HepG2 (cell line): Measurements from ENCODE around the gene BATF2. TPM values are rescaled to one million over a fixed set of nuclear protein-coding genes. Genes with fewer than 3 reads are reported as not detected.
A peak's percentile ranks its signal among the peaks of the same experiment; 100 is the strongest.

ENCODE experiments used
- ATAC-seq: fragments of 200-7000 bp; cut with Tn5 transposase; 3 replicates; pipeline ENCODE4 v1.9.1; 2020; ENCODE audit warnings: mild to moderate bottlenecking, moderate library complexity
- BruUV-seq: library from RNA; stranded (reverse); fragments of 400-500 nt; replicated peaks from 2 replicates; lab custom pipeline; 2021; lab: Mats Ljungman, UMichigan
- CTCF ChIA-PET: fragments of 300-600 bp; formaldehyde crosslinking; extraction: SDS; loops from one replicate; lab custom pipeline; 2021; ENCODE audit warnings: low total read pairs, inconsistent platforms, low intra/inter-chr PET ratio; lab: Yijun Ruan, JAX
- POLR2A ChIA-PET: fragments of 350-600 bp; sonication (Branson Sonifier 250); formaldehyde crosslinking; loops from one replicate; lab custom pipeline; 2020; ENCODE audit warnings: antibody characterized with exemption, inconsistent platforms; lab: Yijun Ruan, JAX
- DNase-seq: peaks from one replicate; pipeline ENCODE4 v3.0.0-alpha.2; 2015; ENCODE audit warnings: low spot score
- FAIRE-seq: peaks from 3 replicates; lab custom pipeline; 2011; peaks lifted over from hg19 to GRCh38; lab: Jason Lieb, UNC
- H2AFZ ChIP-seq: one replicate; pipeline ENCODE4 v1.6.1; 2011; ENCODE audit warnings: low read length, inconsistent platforms
- H3K27ac ChIP-seq: fragments of 300-600 bp; 3 replicates; pipeline ENCODE4 v1.8.0; 2011; ENCODE audit warnings: mixed run types, mild to moderate bottlenecking, mixed read lengths, low read length, inconsistent platforms; ENCODE audit not compliant: insufficient read depth; ENCODE audit errors: extremely low read length
- H3K27me3 ChIP-seq, 2 experiments: fragments of 200-600 bp in 1 of 2; 2 replicates in 1 of 2; 3 replicates in 1 of 2; pipeline versions ENCODE4 v1.6.0 to v1.8.0; 2011; ENCODE audit warnings: low read length in 2 of 2, mild to moderate bottlenecking in 2 of 2, moderate library complexity in 2 of 2, inconsistent platforms in 1 of 2; ENCODE audit not compliant: insufficient read depth in 2 of 2, control insufficient read depth in 1 of 2
- H3K36me3 ChIP-seq, 2 experiments: fragments of 200-600 bp in 1 of 2; replicated peaks in 1 of 2; 2 replicates in 1 of 2; 3 replicates in 1 of 2; pipeline versions ENCODE4 v1.5.1 to v1.8.0; 2011; ENCODE audit warnings: low read length in 2 of 2, inconsistent platforms in 1 of 2; ENCODE audit not compliant: insufficient read depth in 2 of 2, control insufficient read depth in 1 of 2
- H3K4me1 ChIP-seq: 2 replicates; pipeline ENCODE4 v1.5.1; 2012; ENCODE audit warnings: low read length, inconsistent platforms; ENCODE audit not compliant: insufficient read depth
- H3K4me2 ChIP-seq: 2 replicates; pipeline ENCODE4 v1.6.0; 2011; ENCODE audit warnings: low read depth, low read length, inconsistent platforms
- H3K4me3 ChIP-seq, 3 experiments: fragments of 200-600 bp in 1 of 3; sonication (generic), shearing (Covaris generic) in 1 of 3; replicated peaks in 1 of 3; 2 replicates each; pipeline ENCODE4 v1.5.1; 2011 to 2016; ENCODE audit warnings: low read length in 3 of 3, inconsistent platforms in 2 of 3, low read depth in 2 of 3, mild to moderate bottlenecking in 2 of 3, control low read depth in 1 of 3, mixed read lengths in 1 of 3; ENCODE audit not compliant: insufficient read depth in 1 of 3
- H3K79me2 ChIP-seq: one replicate; pipeline ENCODE4 v1.6.1; 2011; ENCODE audit warnings: low read length, inconsistent platforms; ENCODE audit not compliant: insufficient read depth
- H3K9ac ChIP-seq: 2 replicates; pipeline ENCODE4 v1.6.0; 2011; ENCODE audit warnings: mild to moderate bottlenecking, low read depth, low read length, inconsistent platforms; ENCODE audit not compliant: insufficient read depth
- H3K9me3 ChIP-seq: 2 replicates; pipeline ENCODE4 v1.5.1; 2012; ENCODE audit warnings: mild to moderate bottlenecking, low read length
- H4K20me1 ChIP-seq: 2 replicates; pipeline ENCODE4 v1.6.0; 2011; ENCODE audit warnings: inconsistent platforms, mild to moderate bottlenecking, low read length, moderate library complexity; ENCODE audit not compliant: insufficient read depth
- GATAD2A ChIP-seq: IDR thresholded peaks from 2 replicates; pipeline ENCODE4 v1.6.1; 2016
- IKZF1 ChIP-seq: fragments of 450-650 bp; IDR thresholded peaks from 2 replicates; pipeline ENCODE4 v1.7.1; 2016
- NR1H2 ChIP-seq: sonication (generic); formaldehyde crosslinking; IDR thresholded peaks from 2 replicates; pipeline ENCODE4 v1.8.1; 2022; ENCODE audit warnings: low read depth, missing genetic modification reagents, borderline replicate concordance
- POLR2A ChIP-seq, 2 experiments: IDR thresholded peaks; 2 replicates each; pipeline ENCODE4 v1.6.1; 2011; ENCODE audit warnings: low read depth in 2 of 2, low read length in 2 of 2, mild to moderate bottlenecking in 1 of 2, moderate library complexity in 1 of 2; ENCODE audit not compliant: insufficient read depth in 1 of 2
- ZFX ChIP-seq: sonication (generic); formaldehyde crosslinking; IDR thresholded peaks from 2 replicates; pipeline ENCODE4 v1.4.0; 2020; ENCODE audit warnings: mild to moderate bottlenecking, low read depth, missing genetic modification reagents, moderate library complexity
- ZNF292 ChIP-seq: sonication (generic); formaldehyde crosslinking; IDR thresholded peaks from 2 replicates; pipeline ENCODE4 v1.8.1; 2022; ENCODE audit warnings: mild to moderate bottlenecking, low read depth, missing genetic modification reagents, borderline replicate concordance
- ZNF556 ChIP-seq: sonication (generic); formaldehyde crosslinking; IDR thresholded peaks from 2 replicates; pipeline ENCODE4 v1.4.0; 2020; ENCODE audit warnings: mild to moderate bottlenecking, missing genetic modification reagents, borderline replicate concordance
- WGBS: methylation state at CpG from one replicate; pipeline ENCODE4 v1.1.6; 2017; ENCODE audit warnings: low lambda C conversion rate; 5-methylcytosine and 5-hydroxymethylcytosine counted together
- in situ Hi-C: cut with HindIII; loops from 2 replicates; pipeline ENCODE4 v1.10.0; 2017; ENCODE audit warnings: low pct_unique_long_range_greater_than_20kb; ENCODE audit not compliant: extremely low pct_ligation_motif_present
- intact Hi-C: fragments of 100-400 bp; cut with micrococcal nuclease; formaldehyde crosslinking; loops from one replicate; pipeline ENCODE4 v1.10.0; 2022; ENCODE audit not compliant: unreplicated experiment
- polyA plus RNA-seq, 8 experiments: library from polyadenylated mRNA; depleted of rRNA in 3 of 8; stranded (reverse) in 7 of 8; unstranded in 1 of 8; fragments of >200 nt; fragmentation: Illumina TruSeq in 4 of 8; extraction: Trizol in 4 of 8; gene quantifications; 2 replicates each; pipeline versions ENCODE4 v1.2.1 to v1.2.3, GENCODE V29; 2011 to 2016; ENCODE audit warnings: low read depth in 4 of 8, missing spikeins in 1 of 8, mixed read lengths in 1 of 8; ENCODE audit not compliant: insufficient read depth in 1 of 8
- total RNA-seq, 5 experiments: library from RNA; depleted of rRNA; stranded (reverse); fragments of >200 nt; fragmentation: Illumina TruSeq; extraction: Trizol; gene quantifications; 2 replicates each; pipeline ENCODE4 v1.2.3, GENCODE V29; 2016; ENCODE audit warnings: low read depth in 1 of 5
- TF ChIP-seq, protein P1 (sequence below): sonication (generic); formaldehyde crosslinking; IDR thresholded peaks from 2 replicates; pipeline ENCODE4 v1.8.0; 2022; ENCODE audit warnings: mild to moderate bottlenecking, missing genetic modification reagents; ENCODE audit not compliant: insufficient replicate concordance
- TF ChIP-seq, protein P2 (sequence below): sonication (generic); formaldehyde crosslinking; IDR thresholded peaks from 2 replicates; pipeline ENCODE4 v1.5.1; 2020; ENCODE audit warnings: mild to moderate bottlenecking, moderate library complexity, missing genetic modification reagents
- TF ChIP-seq, protein P3 (sequence below): sonication (generic); formaldehyde crosslinking; IDR thresholded peaks from 2 replicates; pipeline ENCODE4 v1.4.0; 2020; ENCODE audit warnings: mild to moderate bottlenecking, missing genetic modification reagents
- TF ChIP-seq, protein P4 (sequence below), 2 experiments: sonication (generic) in 1 of 2; formaldehyde crosslinking in 1 of 2; IDR thresholded peaks; 2 replicates each; pipeline versions ENCODE4 v1.4.0 to v1.6.1; 2018 to 2020; ENCODE audit warnings: missing genetic modification reagents in 2 of 2, borderline replicate concordance in 1 of 2, low read depth in 1 of 2, mild to moderate bottlenecking in 1 of 2, missing biosample characterization in 1 of 2

Gene BATF2
- total and polyA plus RNA-seq, 2 of the 13 experiments (the other 11 are each of a cell fraction or from before 2014, with no cell fraction given) = 2.8 to 3.9 TPM

DNA sequence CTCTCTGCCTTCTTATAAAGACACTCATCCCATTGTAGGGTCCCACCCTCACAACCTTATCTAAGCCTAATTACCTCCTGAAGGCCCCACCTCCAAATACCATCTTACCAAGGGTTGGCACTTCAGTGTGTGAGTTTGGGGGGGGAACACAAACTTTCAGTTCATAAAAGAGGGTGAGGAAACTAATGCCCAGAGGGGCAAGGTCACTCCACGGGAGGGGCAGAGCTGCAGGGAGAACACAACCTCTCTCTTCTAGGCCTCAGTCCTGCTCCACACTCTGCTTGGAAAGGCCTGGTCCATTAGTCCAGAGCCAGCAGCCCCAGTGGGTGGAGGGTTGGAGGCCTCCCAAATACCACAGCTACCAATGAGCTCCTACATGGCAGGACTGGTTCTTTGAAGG lies 2.7 kb upstream of the BATF2 start (continued):
- TF ChIP-seq, protein P1, sequence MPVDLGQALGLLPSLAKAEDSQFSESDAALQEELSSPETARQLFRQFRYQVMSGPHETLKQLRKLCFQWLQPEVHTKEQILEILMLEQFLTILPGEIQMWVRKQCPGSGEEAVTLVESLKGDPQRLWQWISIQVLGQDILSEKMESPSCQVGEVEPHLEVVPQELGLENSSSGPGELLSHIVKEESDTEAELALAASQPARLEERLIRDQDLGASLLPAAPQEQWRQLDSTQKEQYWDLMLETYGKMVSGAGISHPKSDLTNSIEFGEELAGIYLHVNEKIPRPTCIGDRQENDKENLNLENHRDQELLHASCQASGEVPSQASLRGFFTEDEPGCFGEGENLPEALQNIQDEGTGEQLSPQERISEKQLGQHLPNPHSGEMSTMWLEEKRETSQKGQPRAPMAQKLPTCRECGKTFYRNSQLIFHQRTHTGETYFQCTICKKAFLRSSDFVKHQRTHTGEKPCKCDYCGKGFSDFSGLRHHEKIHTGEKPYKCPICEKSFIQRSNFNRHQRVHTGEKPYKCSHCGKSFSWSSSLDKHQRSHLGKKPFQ (CRISPR knock-in tag) = peak; percentile 10

DNA sequence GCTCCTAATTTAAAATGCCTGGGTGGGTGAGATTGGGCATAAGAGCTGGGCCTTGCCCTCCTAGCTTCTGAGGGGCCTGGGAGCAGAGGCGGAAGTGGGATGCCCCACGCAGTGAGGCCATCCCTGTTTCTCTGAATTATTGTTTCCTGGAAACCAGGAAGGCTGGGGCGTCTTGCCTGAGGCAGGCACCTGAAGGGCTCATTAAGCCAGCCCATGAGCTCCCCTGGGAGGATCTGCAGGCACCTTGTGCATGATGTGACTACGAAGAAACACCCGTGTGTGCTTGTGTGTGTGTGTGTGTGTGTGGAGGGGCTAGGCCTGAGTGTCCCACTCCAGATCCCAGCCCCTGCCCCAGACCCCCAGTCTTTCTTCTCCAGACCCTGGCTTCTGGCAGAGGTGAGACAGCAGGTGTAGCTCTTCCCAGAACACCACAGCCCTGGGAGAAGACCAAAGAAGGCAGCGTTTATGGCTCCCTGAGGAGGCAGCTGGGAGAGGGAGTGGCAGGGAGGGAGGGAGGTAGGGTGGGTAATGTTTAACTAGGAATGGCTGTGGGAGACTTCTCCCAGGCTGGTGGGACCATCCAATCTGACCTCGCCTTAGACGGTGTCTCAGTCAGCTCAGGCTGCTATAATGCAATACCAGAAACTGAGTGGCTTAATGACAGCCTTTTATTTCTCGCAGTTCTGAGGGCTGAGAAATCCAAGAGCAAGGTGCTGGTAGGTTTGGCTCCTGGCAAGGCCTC lies 2.1 kb upstream of the BATF2 start:
- H3K4me1 ChIP-seq = peaks cover 71% of the 10 kb centered on the region
- H3K27ac ChIP-seq = peak overlapping the region; percentile 53
- H3K9me3 ChIP-seq = no peaks in the 10 kb centered on the region
- in situ Hi-C loops = no loop called here
- peak; percentile 63 for DNase-seq
- H3K4me3 ChIP-seq = peak overlapping the region; percentile 59 to 73 (median 61)
- no peaks in the 10 kb centered on the region for H3K36me3 ChIP-seq
- ChIA-PET POLR2A (interaction anchor here (0.5 to 4.0 kb wide), 31 partner anchors 8 to 220 kb away, joined by 3 to 42 read pairs (median 4); partner anchors contain the start of genes ARL2, CDC42BPG, GPHA2 and MEN1), CTCF (interaction anchor here (1.1 kb wide), 1 partner anchor 15 kb away, joined by 3 read pairs; the partner anchor contains the start of gene ARL2)
- H3K27me3 ChIP-seq = no peaks in the 10 kb centered on the region; a peak in 1 of 5 replicates
- peak; percentile 89 for FAIRE-seq
- no peaks in the 10 kb centered on the region for H4K20me1 ChIP-seq
- peak; percentile 80 for ATAC-seq
- 0% methylated on average over 1 of the region's 9 CpGs for WGBS
- H3K4me2 ChIP-seq = peak overlapping the region; percentile 99
- H3K79me2 ChIP-seq = no peaks in the 10 kb centered on the region
- no TSS peak for BruUV-seq
- no peak overlapping the region for H2AFZ ChIP-seq
- intact Hi-C loops = loop anchor here (5.0 kb wide), 1 partner anchor 152 kb away; no protein-coding TSS in a partner anchor
- H3K9ac ChIP-seq = peak overlapping the region; percentile 58
- TF ChIP-seq, protein P2, sequence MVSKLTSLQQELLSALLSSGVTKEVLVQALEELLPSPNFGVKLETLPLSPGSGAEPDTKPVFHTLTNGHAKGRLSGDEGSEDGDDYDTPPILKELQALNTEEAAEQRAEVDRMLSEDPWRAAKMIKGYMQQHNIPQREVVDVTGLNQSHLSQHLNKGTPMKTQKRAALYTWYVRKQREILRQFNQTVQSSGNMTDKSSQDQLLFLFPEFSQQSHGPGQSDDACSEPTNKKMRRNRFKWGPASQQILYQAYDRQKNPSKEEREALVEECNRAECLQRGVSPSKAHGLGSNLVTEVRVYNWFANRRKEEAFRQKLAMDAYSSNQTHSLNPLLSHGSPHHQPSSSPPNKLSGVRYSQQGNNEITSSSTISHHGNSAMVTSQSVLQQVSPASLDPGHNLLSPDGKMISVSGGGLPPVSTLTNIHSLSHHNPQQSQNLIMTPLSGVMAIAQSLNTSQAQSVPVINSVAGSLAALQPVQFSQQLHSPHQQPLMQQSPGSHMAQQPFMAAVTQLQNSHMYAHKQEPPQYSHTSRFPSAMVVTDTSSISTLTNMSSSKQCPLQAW (CRISPR knock-in tag) = peak; percentile 95
- TF ChIP-seq ZNF556 (CRISPR knock-in tag) (peak; percentile 56; the same call in 1 of the 2 replicates), NR1H2 (CRISPR knock-in tag) (no peak), IKZF1 (no peak), POLR2A (IDR thresholded peaks at IDR 0.05; ENCODE audit: insufficient read depth in 1 of 2, low read depth in 2 of 2, low read length in 2 of 2) (peak in 1 of 2 experiments; percentile 53; a peak in 2 of 4 replicates), GATAD2A (CRISPR knock-in tag) (peak; percentile 28; the same call in 1 of the 2 replicates), ZFX (CRISPR knock-in tag) (peak; percentile 64), ZNF292 (CRISPR knock-in tag) (0 out of 2 replicates have a peak, but pooled peaks have one; percentile 24)
- TF ChIP-seq, protein P3, sequence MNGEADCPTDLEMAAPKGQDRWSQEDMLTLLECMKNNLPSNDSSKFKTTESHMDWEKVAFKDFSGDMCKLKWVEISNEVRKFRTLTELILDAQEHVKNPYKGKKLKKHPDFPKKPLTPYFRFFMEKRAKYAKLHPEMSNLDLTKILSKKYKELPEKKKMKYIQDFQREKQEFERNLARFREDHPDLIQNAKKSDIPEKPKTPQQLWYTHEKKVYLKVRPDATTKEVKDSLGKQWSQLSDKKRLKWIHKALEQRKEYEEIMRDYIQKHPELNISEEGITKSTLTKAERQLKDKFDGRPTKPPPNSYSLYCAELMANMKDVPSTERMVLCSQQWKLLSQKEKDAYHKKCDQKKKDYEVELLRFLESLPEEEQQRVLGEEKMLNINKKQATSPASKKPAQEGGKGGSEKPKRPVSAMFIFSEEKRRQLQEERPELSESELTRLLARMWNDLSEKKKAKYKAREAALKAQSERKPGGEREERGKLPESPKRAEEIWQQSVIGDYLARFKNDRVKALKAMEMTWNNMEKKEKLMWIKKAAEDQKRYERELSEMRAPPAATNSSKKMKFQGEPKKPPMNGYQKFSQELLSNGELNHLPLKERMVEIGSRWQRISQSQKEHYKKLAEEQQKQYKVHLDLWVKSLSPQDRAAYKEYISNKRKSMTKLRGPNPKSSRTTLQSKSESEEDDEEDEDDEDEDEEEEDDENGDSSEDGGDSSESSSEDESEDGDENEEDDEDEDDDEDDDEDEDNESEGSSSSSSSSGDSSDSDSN (CRISPR knock-in tag) = peak; percentile 37
- TF ChIP-seq, protein P4, sequence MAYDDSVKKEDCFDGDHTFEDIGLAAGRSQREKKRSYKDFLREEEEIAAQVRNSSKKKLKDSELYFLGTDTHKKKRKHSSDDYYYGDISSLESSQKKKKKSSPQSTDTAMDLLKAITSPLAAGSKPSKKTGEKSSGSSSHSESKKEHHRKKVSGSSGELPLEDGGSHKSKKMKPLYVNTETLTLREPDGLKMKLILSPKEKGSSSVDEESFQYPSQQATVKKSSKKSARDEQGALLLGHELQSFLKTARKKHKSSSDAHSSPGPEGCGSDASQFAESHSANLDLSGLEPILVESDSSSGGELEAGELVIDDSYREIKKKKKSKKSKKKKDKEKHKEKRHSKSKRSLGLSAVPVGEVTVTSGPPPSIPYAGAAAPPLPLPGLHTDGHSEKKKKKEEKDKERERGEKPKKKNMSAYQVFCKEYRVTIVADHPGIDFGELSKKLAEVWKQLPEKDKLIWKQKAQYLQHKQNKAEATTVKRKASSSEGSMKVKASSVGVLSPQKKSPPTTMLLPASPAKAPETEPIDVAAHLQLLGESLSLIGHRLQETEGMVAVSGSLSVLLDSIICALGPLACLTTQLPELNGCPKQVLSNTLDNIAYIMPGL (CRISPR knock-in tag; IDR thresholded peaks at IDR 0.05; ENCODE audit: borderline replicate concordance in 1 of 2, low read depth in 1 of 2) = no peak; a peak in 1 of 4 replicates
